ENCODE measurements around the gene GTF2F2. TPM values are rescaled to one million over a fixed set of nuclear protein-coding genes. Genes with fewer than 3 reads are reported as not detected.

The GTF2F2 gene
- total and polyA plus RNA-seq, 9 of the 15 experiments (the other 6 are each of a cell fraction or from before 2014, with no cell fraction given), result 19.7 to 44.8 (median 32.4) TPM

- no peak for ATAC-seq
- H3K36me3 ChIP-seq (ENCODE audit: control insufficient read depth, insufficient read depth, low read length), result peaks cover 35% of the 10 kb centered on the region
- no peaks in the 10 kb centered on the region for H3K27me3 ChIP-seq (ENCODE audit: control insufficient read depth in 2 of 2, insufficient read depth in 2 of 2, low read length in 2 of 2)
- no peaks in the 10 kb centered on the region for H4K20me1 ChIP-seq (replicated peaks; ENCODE audit: control insufficient read depth, insufficient read depth, low read length)
- BruUV-seq (replicated peaks), result no TSS peak
- H3K4me2 ChIP-seq (ENCODE audit: insufficient read depth, low read length), result no peak overlapping the region
- ChIA-PET CTCF (ENCODE audit: low intra/inter-chr PET ratio) (no interaction called here), POLR2A (interaction anchor here (0.7 kb wide), 1 partner anchor 10 kb away, joined by 4 read pairs; no protein-coding TSS in a partner anchor)
- FAIRE-seq, result no peak
- in situ Hi-C loops (cut with MboI), result no loop called here
- DNase-seq (ENCODE audit: extremely low read depth in 1 of 4, low spot score in 3 of 4), result no peak
- no peak overlapping the region for H3K4me3 ChIP-seq
- H3K27ac ChIP-seq (ENCODE audit: extremely low read depth, low read depth, low read length), result no peak overlapping the region
- H3K4me1 ChIP-seq (replicated peaks in 1 of 2; ENCODE audit: control insufficient read depth in 2 of 2, insufficient read depth in 2 of 2, low read length in 2 of 2), result no peaks in the 10 kb centered on the region
- H3K9me1 ChIP-seq (ENCODE audit: control insufficient read depth, insufficient read depth, low read length), result no peaks in the 10 kb centered on the region
- intact Hi-C loops (cut with micrococcal nuclease), result no loop called here
- no peak overlapping the region for H3K9ac ChIP-seq (ENCODE audit: insufficient read depth in 1 of 2, low read depth in 2 of 2, low read length in 2 of 2)
- H3K79me2 ChIP-seq (ENCODE audit: control insufficient read depth, insufficient read depth, low read length), result peaks cover 4% of the 10 kb centered on the region; the same call in 1 of the 3 replicates
- H3K9me3 ChIP-seq (replicated peaks; ENCODE audit: control insufficient read depth, insufficient read depth, low read depth, low read length), result no peaks in the 10 kb centered on the region
- no peak overlapping the region for H2AFZ ChIP-seq (ENCODE audit: low read depth, low read length)
- TF ChIP-seq ZNF695 (CRISPR knock-in tag; IDR thresholded peaks at IDR 0.05), result no peak
- TF ChIP-seq HDAC1 (IDR thresholded peaks at IDR 0.05), result no peak
- TF ChIP-seq PRDM10 (IDR thresholded peaks at IDR 0.05; ENCODE audit: partially characterized antibody), result no peak
- no peak for TF ChIP-seq GMEB1 (CRISPR knock-in tag; IDR thresholded peaks at IDR 0.05)
- no peak for TF ChIP-seq ZNF143 (CRISPR knock-in tag; IDR thresholded peaks at IDR 0.05)
- no peak for TF ChIP-seq SRSF9 (IDR thresholded peaks at IDR 0.05; ENCODE audit: borderline replicate concordance, low read depth, low read length)
- TF ChIP-seq TCF7 (IDR thresholded peaks at IDR 0.05; ENCODE audit: borderline replicate concordance), result no peak
- no peak for TF ChIP-seq ZNF79 (CRISPR knock-in tag; IDR thresholded peaks at IDR 0.05; ENCODE audit: low read depth)
- no peak for TF ChIP-seq ATF7 (IDR thresholded peaks at IDR 0.05)
- TF ChIP-seq SREBF2 (CRISPR knock-in tag; IDR thresholded peaks at IDR 0.05), result no peak
- no peak for TF ChIP-seq CAMTA2 (CRISPR knock-in tag; conservative IDR thresholded peaks at IDR 0.05)
- no peak for TF ChIP-seq MITF (IDR thresholded peaks at IDR 0.05)
- TF ChIP-seq ZFP1 (CRISPR knock-in tag; IDR thresholded peaks at IDR 0.05), result no peak
Observed at GRCh38 chr13:45206340-45206739, 86.0 kb downstream of the GTF2F2 start.
